K562 (cell line): ENCODE data around the gene PRKX. TPM values are rescaled to one million over a fixed set of nuclear protein-coding genes. Genes with fewer than 3 reads are reported as not detected.

Experiments
- ATAC-seq: fragments of 200-7000 bp; cut with Tn5 transposase; 3 replicates; pipeline ENCODE4 v1.9.1; 2020; ENCODE audit warnings: moderate library complexity
- BruUV-seq: library from RNA; stranded (reverse); fragments of 400-500 nt; replicated peaks from 2 replicates; lab custom pipeline; 2021; lab: Mats Ljungman, UMichigan
- CTCF ChIA-PET: fragments of 300-600 bp; formaldehyde crosslinking; extraction: SDS; loops from one replicate; lab custom pipeline; 2021; ENCODE audit warnings: low intra/inter-chr PET ratio; lab: Yijun Ruan, JAX
- POLR2A ChIA-PET: fragments of 300-600, 350-650 bp; sonication (Branson Sonifier 250); formaldehyde crosslinking; extraction: SDS; loops from one replicate; lab custom pipeline; 2021; ENCODE audit warnings: antibody characterized with exemption, inconsistent platforms; lab: Yijun Ruan, JAX
- DNase-seq, 4 experiments: peaks; one replicate each; pipeline versions ENCODE4 v3.0.0 to v3.0.0-alpha.2; 2011 to 2018; ENCODE audit warnings: low spot score in 3 of 4, mixed read lengths in 3 of 4; ENCODE audit errors: extremely low read depth in 1 of 4
- FAIRE-seq: peaks from 2 replicates; lab custom pipeline; 2011; peaks lifted over from hg19 to GRCh38; lab: Jason Lieb, UNC
- H2AFZ ChIP-seq: 2 replicates; pipeline ENCODE4 v1.6.0; 2011; ENCODE audit warnings: low read depth, low read length, control low read depth, inconsistent platforms
- H3K27ac ChIP-seq: fragments of 200-600 bp; 3 replicates; pipeline ENCODE4 v1.8.0; 2011; ENCODE audit warnings: low read depth, mild to moderate bottlenecking, control low read depth, inconsistent platforms, low read length, moderate library complexity, mixed read lengths; ENCODE audit errors: extremely low read depth
- H3K27me3 ChIP-seq, 2 experiments: fragments of 300-600 bp in 1 of 2; 2 replicates in 1 of 2; 3 replicates in 1 of 2; pipeline versions ENCODE4 v1.6.0 to v1.8.0; 2011; ENCODE audit warnings: inconsistent platforms in 2 of 2, low read length in 2 of 2, mild to moderate bottlenecking in 1 of 2, mixed read lengths in 1 of 2, moderate library complexity in 1 of 2; ENCODE audit not compliant: control insufficient read depth in 2 of 2, insufficient read depth in 2 of 2
- H3K36me3 ChIP-seq: fragments of 300-600 bp; 3 replicates; pipeline ENCODE4 v1.8.0; 2011; ENCODE audit warnings: mild to moderate bottlenecking, low read length, inconsistent platforms; ENCODE audit not compliant: control insufficient read depth, insufficient read depth
- H3K4me1 ChIP-seq, 2 experiments: fragments of 200-600 bp in 1 of 2; replicated peaks in 1 of 2; 2 replicates in 1 of 2; 3 replicates in 1 of 2; pipeline versions ENCODE4 v1.5.1 to v1.8.0; 2011; ENCODE audit warnings: inconsistent platforms in 2 of 2, low read length in 2 of 2, mild to moderate bottlenecking in 1 of 2, mixed read lengths in 1 of 2, moderate library complexity in 1 of 2; ENCODE audit not compliant: control insufficient read depth in 2 of 2, insufficient read depth in 2 of 2
- H3K4me2 ChIP-seq: 2 replicates; pipeline ENCODE4 v1.6.1; 2011; ENCODE audit warnings: low read length, control low read depth, inconsistent platforms, mixed read lengths; ENCODE audit not compliant: insufficient read depth
- H3K4me3 ChIP-seq: fragments of 200-600 bp; sonication (generic), shearing (Covaris generic); 2 replicates; pipeline ENCODE4 v1.5.1; 2016; ENCODE audit warnings: control low read depth, inconsistent platforms
- H3K79me2 ChIP-seq: fragments of 200-600 bp; 3 replicates; pipeline ENCODE4 v1.8.0; 2011; ENCODE audit warnings: low read length, inconsistent platforms; ENCODE audit not compliant: control insufficient read depth, insufficient read depth
- H3K9ac ChIP-seq, 2 experiments: 2 replicates each; pipeline versions ENCODE4 v1.6.0 to v1.6.1; 2011; ENCODE audit warnings: low read depth in 2 of 2, low read length in 2 of 2, control low read depth in 1 of 2, inconsistent platforms in 1 of 2, mild to moderate bottlenecking in 1 of 2, mixed read lengths in 1 of 2; ENCODE audit not compliant: insufficient read depth in 1 of 2
- H3K9me1 ChIP-seq: one replicate; pipeline ENCODE4 v1.6.0; 2011; ENCODE audit warnings: inconsistent platforms, mild to moderate bottlenecking, low read length, moderate library complexity; ENCODE audit not compliant: control insufficient read depth, insufficient read depth
- H3K9me3 ChIP-seq: replicated peaks from 2 replicates; pipeline ENCODE4 v1.5.1; 2011; ENCODE audit warnings: low read depth, low read length, inconsistent platforms; ENCODE audit not compliant: control insufficient read depth, insufficient read depth
- H4K20me1 ChIP-seq: replicated peaks from 2 replicates; pipeline ENCODE4 v1.6.1; 2011; ENCODE audit warnings: low read length, inconsistent platforms, mixed read lengths; ENCODE audit not compliant: control insufficient read depth, insufficient read depth
- EP400 ChIP-seq: fragments of 450-650 bp; IDR thresholded peaks from 2 replicates; pipeline ENCODE4 v1.6.1; 2017; ENCODE audit warnings: antibody characterized with exemption, mild to moderate bottlenecking, moderate library complexity
- HOXB6 ChIP-seq: fragments of 250-450 bp; sonication (Bioruptor Pico); IDR thresholded peaks from 2 replicates; pipeline ENCODE4 v1.5.1; 2022; ENCODE audit warnings: mild to moderate bottlenecking, borderline replicate concordance
- MCM7 ChIP-seq, 2 experiments: fragments of 450-650 bp; IDR thresholded peaks; 2 replicates each; pipeline ENCODE4 v1.6.1; 2016 to 2018
- RB1 ChIP-seq: fragments of 450-650 bp; IDR thresholded peaks from 2 replicates; pipeline ENCODE4 v1.6.1; 2017; ENCODE audit warnings: low read depth, mild to moderate bottlenecking
- RHOXF2B ChIP-seq: fragments of 250-450 bp; sonication (Bioruptor Pico); conservative IDR thresholded peaks from 2 replicates; pipeline ENCODE4 v1.5.1; 2021
- SIRT6 ChIP-seq: IDR thresholded peaks from one replicate; pipeline ENCODE4 v1.6.1; 2012; ENCODE audit warnings: low read depth, mild to moderate bottlenecking, control low read depth, inconsistent platforms, low read length, moderate library complexity
- SMAD1 ChIP-seq: fragments of 150-350 bp; IDR thresholded peaks from 2 replicates; pipeline ENCODE4 v1.6.1; 2014; ENCODE audit warnings: low read length, low read depth; ENCODE audit not compliant: partially characterized antibody
- STAG1 ChIP-seq: sonication (generic); formaldehyde crosslinking; IDR thresholded peaks from 2 replicates; pipeline ENCODE4 v1.5.0; 2020; ENCODE audit warnings: missing genetic modification reagents, borderline replicate concordance
- TAF15 ChIP-seq: fragments of 200-400 bp; formaldehyde crosslinking; IDR thresholded peaks from 2 replicates; pipeline ENCODE4 v1.6.1; 2017; ENCODE audit warnings: mild to moderate bottlenecking, low read depth, low read length, moderate library complexity
- YBX1 ChIP-seq: fragments of 450-650 bp; IDR thresholded peaks from 2 replicates; pipeline ENCODE4 v1.7.1; 2016; ENCODE audit warnings: mild to moderate bottlenecking
- ZNF316 ChIP-seq: fragments of 450-650 bp; IDR thresholded peaks from 2 replicates; pipeline ENCODE4 v1.6.1; 2016
- ZNF707 ChIP-seq: fragments of 250-450 bp; sonication (Bioruptor Pico); conservative IDR thresholded peaks from 2 replicates; pipeline ENCODE4 v1.8.0; 2022; ENCODE audit warnings: inconsistent platforms, mild to moderate bottlenecking, moderate library complexity
- WGBS: fragments of 100-300 bp; shearing (Covaris generic); methylation state at CpG from one replicate; pipeline ENCODE4 v1.1.6; 2016; ENCODE audit warnings: low coverage, mixed read lengths; ENCODE audit not compliant: insufficient coverage; ENCODE audit errors: missing lambda C conversion rate; 5-methylcytosine and 5-hydroxymethylcytosine counted together
- in situ Hi-C: fragments of 300-500 bp; cut with MboI; formaldehyde crosslinking; loops from 4 replicates; pipeline ENCODE4 v1.15.0; 2018; ENCODE audit warnings: inconsistent platforms, mixed read lengths
- intact Hi-C: fragments of 100-400 bp; cut with micrococcal nuclease; formaldehyde crosslinking; loops from 2 replicates; pipeline ENCODE4 v1.14.2; 2022
- polyA plus RNA-seq, 8 experiments: library from polyadenylated mRNA; depleted of rRNA in 4 of 8; stranded (reverse) in 5 of 8; unstranded in 3 of 8; fragments of >200 nt; fragmentation: Nextera tagmentation in 2 of 8; fragmentation: Illumina TruSeq in 1 of 8; extraction: Ambion mirVana in 2 of 8; extraction: Trizol in 1 of 8; gene quantifications; 2 replicates each; pipeline versions ENCODE4 v1.2.1 to v1.2.3, GENCODE V29; 2011 to 2014; ENCODE audit warnings: inconsistent platforms in 1 of 8, missing spikeins in 1 of 8
- total RNA-seq, 7 experiments: library from RNA; depleted of rRNA in 6 of 7; stranded (reverse); fragments of >200 nt in 6 of 7; fragmentation: Illumina TruSeq in 2 of 7; extraction: Trizol in 2 of 7; gene quantifications; 2 replicates each; pipeline versions ENCODE4 v1.2.1 to v1.2.3, GENCODE V29; 2011 to 2021; ENCODE audit warnings: low replicate concordance in 1 of 7
- TF ChIP-seq, protein P1 (sequence below), 3 experiments: IDR thresholded peaks in 2 of 3; conservative IDR thresholded peaks in 1 of 3; 2 replicates each; pipeline ENCODE4 v1.5.1; 2011 to 2012; ENCODE audit warnings: low read length in 3 of 3, mild to moderate bottlenecking in 3 of 3, control low read depth in 2 of 3, improper control_type of control experiment in 1 of 3, inconsistent platforms in 1 of 3, low read depth in 1 of 3, mixed read lengths in 1 of 3, moderate library complexity in 1 of 3; ENCODE audit not compliant: insufficient read depth in 2 of 3
- TF ChIP-seq, protein P2 (sequence below): fragments of 250-450 bp; sonication (Bioruptor Pico); IDR thresholded peaks from 2 replicates; pipeline ENCODE4 v1.4.0; 2020
- TF ChIP-seq, protein P3 (sequence below), 2 experiments: fragments of 450-650 bp in 1 of 2; sonication (generic) in 1 of 2; formaldehyde crosslinking; conservative IDR thresholded peaks; 2 replicates each; pipeline versions ENCODE4 v1.4.0 to v1.8.1; 2020 to 2022; ENCODE audit warnings: mild to moderate bottlenecking in 1 of 2, missing genetic modification reagents in 1 of 2

The PRKX gene
- total and polyA plus RNA-seq, 9 of the 15 experiments (the other 6 are each of a cell fraction or from before 2014, with no cell fraction given): 3.3 to 29.4 (median 23.7) TPM

DNA sequence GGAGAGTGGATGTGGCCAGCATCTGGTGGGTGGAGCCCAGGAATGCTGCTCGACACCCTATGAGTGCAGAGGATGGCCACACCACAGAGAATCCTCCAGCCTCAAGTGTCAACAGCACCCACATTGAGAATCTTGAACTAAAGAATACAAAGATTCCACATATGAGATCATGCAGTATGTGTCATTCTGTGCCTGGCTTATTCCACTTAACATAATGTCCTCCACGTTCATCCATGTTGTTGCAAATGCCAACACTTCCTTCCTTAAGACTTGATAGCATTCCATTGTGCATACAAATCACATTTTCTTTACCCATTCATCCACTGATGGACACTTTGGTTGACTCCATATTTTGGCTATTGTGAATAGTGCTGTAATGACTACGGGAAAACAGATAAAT, 145.8 kb downstream of the PRKX start:
- Histone ChIP-seq H3K79me2 (no peaks in the 10 kb centered on the region), H3K27me3 (no peaks in the 10 kb centered on the region), H3K9me3 (no peaks in the 10 kb centered on the region), H3K4me2 (no peak overlapping the region), H2AFZ (no peak overlapping the region), H3K9ac (no peak overlapping the region), H3K4me3 (no peak overlapping the region), H3K36me3 (no peaks in the 10 kb centered on the region), H3K4me1 (0 out of 5 replicates have a peak, but pooled peaks cover 0 to 3% of the 10 kb centered on the region in 2 experiments), H3K27ac (no peak overlapping the region), H3K9me1 (no peaks in the 10 kb centered on the region), H4K20me1 (no peaks in the 10 kb centered on the region)
- ChIA-PET POLR2A (no interaction called here), CTCF (no interaction called here)
- BruUV-seq: no TSS peak
- FAIRE-seq (no peak), DNase-seq (no peak), ATAC-seq (no peak)
- intact Hi-C loops (no loop called here), in situ Hi-C loops (no loop called here)
- 2% methylated on average over 3 of the region's 3 CpGs for WGBS
- TF ChIP-seq HOXB6 (no peak), RB1 (no peak), RHOXF2B (CRISPR knock-in tag) (no peak), STAG1 (no peak), MCM7 (IDR thresholded peaks at IDR 0.05) (no peak), TAF15 (no peak), SIRT6 (no peak), SMAD1 (no peak), EP400 (no peak), ZNF707 (CRISPR knock-in tag) (no peak), YBX1 (no peak), ZNF316 (no peak)
- TF ChIP-seq, protein P1, sequence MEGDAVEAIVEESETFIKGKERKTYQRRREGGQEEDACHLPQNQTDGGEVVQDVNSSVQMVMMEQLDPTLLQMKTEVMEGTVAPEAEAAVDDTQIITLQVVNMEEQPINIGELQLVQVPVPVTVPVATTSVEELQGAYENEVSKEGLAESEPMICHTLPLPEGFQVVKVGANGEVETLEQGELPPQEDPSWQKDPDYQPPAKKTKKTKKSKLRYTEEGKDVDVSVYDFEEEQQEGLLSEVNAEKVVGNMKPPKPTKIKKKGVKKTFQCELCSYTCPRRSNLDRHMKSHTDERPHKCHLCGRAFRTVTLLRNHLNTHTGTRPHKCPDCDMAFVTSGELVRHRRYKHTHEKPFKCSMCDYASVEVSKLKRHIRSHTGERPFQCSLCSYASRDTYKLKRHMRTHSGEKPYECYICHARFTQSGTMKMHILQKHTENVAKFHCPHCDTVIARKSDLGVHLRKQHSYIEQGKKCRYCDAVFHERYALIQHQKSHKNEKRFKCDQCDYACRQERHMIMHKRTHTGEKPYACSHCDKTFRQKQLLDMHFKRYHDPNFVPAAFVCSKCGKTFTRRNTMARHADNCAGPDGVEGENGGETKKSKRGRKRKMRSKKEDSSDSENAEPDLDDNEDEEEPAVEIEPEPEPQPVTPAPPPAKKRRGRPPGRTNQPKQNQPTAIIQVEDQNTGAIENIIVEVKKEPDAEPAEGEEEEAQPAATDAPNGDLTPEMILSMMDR (IDR thresholded peaks at IDR 0.05 in 2 of 3, conservative IDR thresholded peaks at IDR 0.05 in 1 of 3; ENCODE audit: insufficient read depth in 2 of 3, low read depth in 1 of 3, low read length in 3 of 3): no peak
- TF ChIP-seq, protein P2, sequence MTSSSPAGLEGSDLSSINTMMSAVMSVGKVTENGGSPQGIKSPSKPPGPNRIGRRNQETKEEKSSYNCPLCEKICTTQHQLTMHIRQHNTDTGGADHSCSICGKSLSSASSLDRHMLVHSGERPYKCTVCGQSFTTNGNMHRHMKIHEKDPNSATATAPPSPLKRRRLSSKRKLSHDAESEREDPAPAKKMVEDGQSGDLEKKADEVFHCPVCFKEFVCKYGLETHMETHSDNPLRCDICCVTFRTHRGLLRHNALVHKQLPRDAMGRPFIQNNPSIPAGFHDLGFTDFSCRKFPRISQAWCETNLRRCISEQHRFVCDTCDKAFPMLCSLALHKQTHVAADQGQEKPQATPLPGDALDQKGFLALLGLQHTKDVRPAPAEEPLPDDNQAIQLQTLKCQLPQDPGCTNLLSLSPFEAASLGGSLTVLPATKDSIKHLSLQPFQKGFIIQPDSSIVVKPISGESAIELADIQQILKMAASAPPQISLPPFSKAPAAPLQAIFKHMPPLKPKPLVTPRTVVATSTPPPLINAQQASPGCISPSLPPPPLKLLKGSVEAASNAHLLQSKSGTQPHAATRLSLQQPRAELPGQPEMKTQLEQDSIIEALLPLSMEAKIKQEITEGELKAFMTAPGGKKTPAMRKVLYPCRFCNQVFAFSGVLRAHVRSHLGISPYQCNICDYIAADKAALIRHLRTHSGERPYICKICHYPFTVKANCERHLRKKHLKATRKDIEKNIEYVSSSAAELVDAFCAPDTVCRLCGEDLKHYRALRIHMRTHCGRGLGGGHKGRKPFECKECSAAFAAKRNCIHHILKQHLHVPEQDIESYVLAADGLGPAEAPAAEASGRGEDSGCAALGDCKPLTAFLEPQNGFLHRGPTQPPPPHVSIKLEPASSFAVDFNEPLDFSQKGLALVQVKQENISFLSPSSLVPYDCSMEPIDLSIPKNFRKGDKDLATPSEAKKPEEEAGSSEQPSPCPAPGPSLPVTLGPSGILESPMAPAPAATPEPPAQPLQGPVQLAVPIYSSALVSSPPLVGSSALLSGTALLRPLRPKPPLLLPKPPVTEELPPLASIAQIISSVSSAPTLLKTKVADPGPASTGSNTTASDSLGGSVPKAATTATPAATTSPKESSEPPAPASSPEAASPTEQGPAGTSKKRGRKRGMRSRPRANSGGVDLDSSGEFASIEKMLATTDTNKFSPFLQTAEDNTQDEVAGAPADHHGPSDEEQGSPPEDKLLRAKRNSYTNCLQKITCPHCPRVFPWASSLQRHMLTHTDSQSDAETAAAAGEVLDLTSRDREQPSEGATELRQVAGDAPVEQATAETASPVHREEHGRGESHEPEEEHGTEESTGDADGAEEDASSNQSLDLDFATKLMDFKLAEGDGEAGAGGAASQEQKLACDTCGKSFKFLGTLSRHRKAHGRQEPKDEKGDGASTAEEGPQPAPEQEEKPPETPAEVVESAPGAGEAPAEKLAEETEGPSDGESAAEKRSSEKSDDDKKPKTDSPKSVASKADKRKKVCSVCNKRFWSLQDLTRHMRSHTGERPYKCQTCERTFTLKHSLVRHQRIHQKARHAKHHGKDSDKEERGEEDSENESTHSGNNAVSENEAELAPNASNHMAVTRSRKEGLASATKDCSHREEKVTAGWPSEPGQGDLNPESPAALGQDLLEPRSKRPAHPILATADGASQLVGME (CRISPR knock-in tag): no peak
- TF ChIP-seq, protein P3, sequence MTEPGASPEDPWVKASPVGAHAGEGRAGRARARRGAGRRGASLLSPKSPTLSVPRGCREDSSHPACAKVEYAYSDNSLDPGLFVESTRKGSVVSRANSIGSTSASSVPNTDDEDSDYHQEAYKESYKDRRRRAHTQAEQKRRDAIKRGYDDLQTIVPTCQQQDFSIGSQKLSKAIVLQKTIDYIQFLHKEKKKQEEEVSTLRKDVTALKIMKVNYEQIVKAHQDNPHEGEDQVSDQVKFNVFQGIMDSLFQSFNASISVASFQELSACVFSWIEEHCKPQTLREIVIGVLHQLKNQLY (CRISPR knock-in tag; conservative IDR thresholded peaks at IDR 0.05): no peak
